Fibroblast of lung (primary cell): ENCODE results near the gene GNAL.

ENCODE experiments used
- CTCF ChIP-seq, 2 donors: IDR thresholded peaks in 1 of 2; conservative IDR thresholded peaks in 1 of 2; 1 replicate in 1 of 2; 2 replicates in 1 of 2; pipeline ENCODE4 v1.5.1; 2011 to 2012; ENCODE audit warnings: low read length in 2 of 2, control low read depth in 1 of 2, inconsistent platforms in 1 of 2, low read depth in 1 of 2, mild to moderate bottlenecking in 1 of 2
- EZH2 ChIP-seq: IDR thresholded peaks from 2 replicates; pipeline ENCODE4 v1.5.1; 2012; ENCODE audit warnings: low read length, control low read depth, mild to moderate bottlenecking; ENCODE audit errors: missing control alignments

GRCh38 chr18:11906176-11906575 lies 217.1 kb downstream of the GNAL start:
- TF ChIP-seq CTCF (conservative IDR thresholded peaks at IDR 0.05 in 1 of 2, IDR thresholded peaks at IDR 0.05 in 1 of 2; ENCODE audit: low read depth in 1 of 2, low read length in 2 of 2): no peak
- TF ChIP-seq EZH2: no peak
